GM12875 (cell line): Measurements from ENCODE around the gene GABARAPL1.

Experiments used
- H3K4me3 ChIP-seq: one replicate; pipeline ENCODE4 v1.5.1; 2011; ENCODE audit warnings: low read depth, low read length, control low read depth
- TF ChIP-seq, protein P1 (sequence below): IDR thresholded peaks from 2 replicates; pipeline ENCODE4 v1.5.1; 2011; ENCODE audit warnings: low read depth, mild to moderate bottlenecking, control low read depth, inconsistent platforms, low read length, moderate library complexity, borderline replicate concordance; ENCODE audit not compliant: insufficient read depth

Gene GABARAPL1

DNA sequence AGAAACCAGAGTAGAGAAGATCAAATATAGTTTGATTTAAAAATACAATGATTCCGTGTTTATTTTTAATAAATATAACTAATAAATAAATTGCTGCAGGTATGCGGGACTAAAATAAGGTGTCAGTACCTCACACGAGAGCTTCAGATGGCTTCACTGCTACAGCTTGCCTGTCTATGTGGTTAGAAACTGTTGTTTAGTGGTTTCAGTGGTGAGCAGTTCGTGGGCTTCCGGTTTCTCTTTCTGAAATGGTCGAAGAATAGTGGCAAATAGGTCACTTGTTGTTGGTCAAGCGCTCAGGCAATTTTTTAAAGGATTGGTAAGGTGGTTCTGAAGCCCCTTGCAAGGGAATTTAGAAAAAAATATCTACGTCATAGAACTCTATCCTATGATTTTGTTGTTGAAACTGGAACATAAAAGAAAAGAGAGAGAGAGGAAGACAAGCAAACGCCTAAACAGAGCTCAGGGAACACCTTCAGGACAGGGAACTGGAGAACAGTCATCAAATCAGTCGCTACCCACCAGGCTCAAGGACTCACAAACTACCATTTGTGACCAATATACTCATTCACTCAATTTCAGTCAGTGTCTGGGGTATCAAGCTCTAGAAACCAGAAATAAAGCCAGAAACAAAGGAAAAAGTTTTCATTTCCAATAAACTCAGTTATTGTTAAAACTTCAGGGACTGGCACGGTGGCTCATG is 31.3 kb downstream of the GABARAPL1 start:
- TF ChIP-seq, protein P1, sequence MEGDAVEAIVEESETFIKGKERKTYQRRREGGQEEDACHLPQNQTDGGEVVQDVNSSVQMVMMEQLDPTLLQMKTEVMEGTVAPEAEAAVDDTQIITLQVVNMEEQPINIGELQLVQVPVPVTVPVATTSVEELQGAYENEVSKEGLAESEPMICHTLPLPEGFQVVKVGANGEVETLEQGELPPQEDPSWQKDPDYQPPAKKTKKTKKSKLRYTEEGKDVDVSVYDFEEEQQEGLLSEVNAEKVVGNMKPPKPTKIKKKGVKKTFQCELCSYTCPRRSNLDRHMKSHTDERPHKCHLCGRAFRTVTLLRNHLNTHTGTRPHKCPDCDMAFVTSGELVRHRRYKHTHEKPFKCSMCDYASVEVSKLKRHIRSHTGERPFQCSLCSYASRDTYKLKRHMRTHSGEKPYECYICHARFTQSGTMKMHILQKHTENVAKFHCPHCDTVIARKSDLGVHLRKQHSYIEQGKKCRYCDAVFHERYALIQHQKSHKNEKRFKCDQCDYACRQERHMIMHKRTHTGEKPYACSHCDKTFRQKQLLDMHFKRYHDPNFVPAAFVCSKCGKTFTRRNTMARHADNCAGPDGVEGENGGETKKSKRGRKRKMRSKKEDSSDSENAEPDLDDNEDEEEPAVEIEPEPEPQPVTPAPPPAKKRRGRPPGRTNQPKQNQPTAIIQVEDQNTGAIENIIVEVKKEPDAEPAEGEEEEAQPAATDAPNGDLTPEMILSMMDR, result no peak
- no peak overlapping the region for H3K4me3 ChIP-seq

DNA sequence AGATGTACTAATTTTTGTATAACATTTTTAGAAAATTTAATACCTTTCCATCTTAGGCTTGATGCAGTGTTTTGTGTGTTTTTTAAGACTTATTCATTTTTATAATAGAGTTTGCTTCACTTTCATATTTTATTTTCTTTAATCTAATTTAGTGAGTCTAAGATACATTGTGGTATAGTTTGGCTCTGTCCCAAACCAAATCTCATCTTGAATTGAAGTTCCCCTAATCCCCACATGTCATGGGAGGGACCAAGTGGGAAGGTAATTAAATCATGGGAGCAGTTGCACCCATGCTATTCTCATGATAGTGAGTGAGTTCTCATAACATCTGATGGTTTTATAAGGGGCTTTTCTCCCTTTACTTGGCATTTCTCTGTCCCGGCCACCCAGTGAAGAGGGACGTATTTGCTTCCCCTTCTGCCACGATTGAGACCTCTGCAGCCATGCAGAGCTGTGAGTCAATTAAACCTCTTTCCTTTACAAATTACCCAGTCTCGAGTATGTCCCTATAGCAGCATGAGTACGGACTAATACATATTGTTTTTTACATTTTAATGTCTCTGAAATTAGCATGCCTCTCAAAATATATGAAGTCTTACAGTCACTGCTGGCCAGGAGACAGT is 34.9 kb downstream of the GABARAPL1 start:
- TF ChIP-seq, protein P1, result no peak
- H3K4me3 ChIP-seq, result no peak overlapping the region

DNA sequence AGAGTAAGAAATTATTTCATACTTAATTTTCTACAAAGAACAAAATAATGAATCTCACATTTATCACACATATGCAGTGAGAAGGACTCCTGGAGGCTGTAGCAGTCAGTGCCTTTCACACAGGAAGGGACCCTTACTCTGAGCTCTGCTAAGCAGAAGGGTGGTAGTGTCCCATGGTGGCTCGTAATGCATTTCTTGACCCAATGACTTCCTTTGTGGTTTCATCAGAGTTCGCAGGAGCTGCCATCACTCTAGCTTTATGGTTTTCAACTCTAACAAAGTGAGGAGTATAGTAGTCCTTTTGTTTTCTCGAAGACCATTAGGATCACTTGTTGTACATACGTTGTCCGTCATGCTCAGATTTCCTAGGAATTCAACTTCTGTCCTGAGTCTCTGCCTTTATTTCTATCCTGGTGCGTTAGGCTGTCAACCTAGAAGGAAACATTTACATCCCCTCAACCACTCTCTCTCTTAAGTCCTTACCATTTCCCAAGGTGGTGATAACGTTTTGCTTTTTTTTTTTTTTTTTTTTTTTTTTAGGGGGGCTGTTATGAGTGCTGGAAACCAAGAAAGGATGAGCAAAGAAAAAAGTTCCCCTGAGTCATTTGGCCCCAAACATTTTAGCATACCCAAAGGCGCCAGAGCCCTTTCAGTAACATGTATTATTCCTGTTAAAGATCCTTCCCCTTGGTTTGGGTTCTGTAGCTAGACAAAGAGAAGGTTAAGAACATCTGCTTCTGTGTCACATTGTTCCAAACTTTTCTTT is 37.2 kb downstream of the GABARAPL1 start:
- no peak overlapping the region for H3K4me3 ChIP-seq
- TF ChIP-seq, protein P1, result no peak

DNA sequence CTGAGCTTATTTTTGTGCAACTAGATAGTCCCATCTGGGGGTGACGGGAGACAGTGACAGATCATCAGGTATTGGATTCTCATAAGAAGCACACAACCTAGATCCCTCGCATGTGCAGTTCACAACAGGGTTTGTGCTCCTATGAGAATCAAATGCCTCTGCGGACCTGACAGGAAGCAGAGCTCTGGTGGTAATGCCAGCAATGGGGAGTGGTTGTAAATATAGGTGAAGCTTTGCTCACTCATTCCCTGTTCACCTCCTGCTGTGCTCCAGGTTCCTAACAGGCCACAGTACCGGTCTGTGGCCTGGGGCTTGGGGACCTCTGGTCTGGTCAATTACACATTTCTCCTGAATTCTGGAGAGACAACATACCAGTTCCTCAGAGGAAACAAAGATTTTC is 39.0 kb downstream of the GABARAPL1 start:
- TF ChIP-seq, protein P1, result no peak
- no peak overlapping the region for H3K4me3 ChIP-seq

DNA sequence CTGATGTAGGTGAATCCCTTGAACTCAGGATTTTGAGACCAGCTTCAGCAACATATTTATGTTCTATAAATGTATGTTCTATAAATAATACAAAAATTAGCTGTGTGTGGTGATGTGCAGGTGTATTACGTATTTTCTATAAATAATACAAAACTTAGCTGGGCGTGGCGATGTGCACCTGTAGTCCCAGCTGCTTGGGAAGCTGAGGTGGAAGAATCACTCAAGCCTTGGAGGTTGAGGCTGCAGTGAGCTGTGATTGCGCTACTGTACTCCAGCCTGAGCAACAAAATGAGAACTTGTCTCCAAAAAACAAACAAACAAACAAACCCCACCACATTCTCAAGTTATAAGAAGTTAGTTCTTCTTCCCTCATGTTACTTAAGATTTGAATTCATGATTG is 39.5 kb downstream of the GABARAPL1 start:
- no peak overlapping the region for H3K4me3 ChIP-seq
- TF ChIP-seq, protein P1, result no peak

DNA sequence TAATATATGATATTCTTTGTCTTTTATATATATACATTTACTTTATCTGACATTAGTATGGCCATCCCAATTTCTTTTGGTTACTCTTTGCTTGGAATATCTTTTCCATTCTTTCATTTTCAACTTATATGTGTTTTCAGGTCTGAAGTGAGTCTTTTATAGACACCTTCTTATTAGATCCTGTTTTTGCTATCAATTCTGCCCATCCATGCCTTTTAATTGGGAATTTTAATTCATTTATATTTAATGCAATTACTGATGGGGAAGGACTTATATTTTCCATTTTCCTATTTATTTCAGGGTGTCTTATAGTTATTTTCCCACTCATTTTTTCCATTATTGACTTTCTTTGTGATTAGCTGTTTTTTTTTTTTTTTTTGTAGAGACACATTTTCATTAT is 43.4 kb downstream of the GABARAPL1 start:
- TF ChIP-seq, protein P1, result no peak
- H3K4me3 ChIP-seq, result no peak overlapping the region
